HepG2 (cell line): ENCODE data around the gene UFSP2. TPM values are rescaled to one million over a fixed set of nuclear protein-coding genes. Genes with fewer than 3 reads are reported as not detected.

Source experiments
- ATAC-seq: fragments of 200-7000 bp; cut with Tn5 transposase; 3 replicates; pipeline ENCODE4 v1.9.1; 2020; ENCODE audit warnings: mild to moderate bottlenecking, moderate library complexity
- BruUV-seq: library from RNA; stranded (reverse); fragments of 400-500 nt; replicated peaks from 2 replicates; lab custom pipeline; 2021; lab: Mats Ljungman, UMichigan
- CTCF ChIA-PET: fragments of 300-600 bp; formaldehyde crosslinking; extraction: SDS; loops from one replicate; lab custom pipeline; 2021; ENCODE audit warnings: low total read pairs, inconsistent platforms, low intra/inter-chr PET ratio; lab: Yijun Ruan, JAX
- POLR2A ChIA-PET: fragments of 350-600 bp; sonication (Branson Sonifier 250); formaldehyde crosslinking; loops from one replicate; lab custom pipeline; 2020; ENCODE audit warnings: antibody characterized with exemption, inconsistent platforms; lab: Yijun Ruan, JAX
- DNase-seq: peaks from one replicate; pipeline ENCODE4 v3.0.0-alpha.2; 2015; ENCODE audit warnings: low spot score
- FAIRE-seq: peaks from 3 replicates; lab custom pipeline; 2011; peaks lifted over from hg19 to GRCh38; lab: Jason Lieb, UNC
- H2AFZ ChIP-seq: one replicate; pipeline ENCODE4 v1.6.1; 2011; ENCODE audit warnings: low read length, inconsistent platforms
- H3K27ac ChIP-seq: fragments of 300-600 bp; 3 replicates; pipeline ENCODE4 v1.8.0; 2011; ENCODE audit warnings: mixed run types, mild to moderate bottlenecking, mixed read lengths, low read length, inconsistent platforms; ENCODE audit not compliant: insufficient read depth; ENCODE audit errors: extremely low read length
- H3K27me3 ChIP-seq, 2 experiments: fragments of 200-600 bp in 1 of 2; 2 replicates in 1 of 2; 3 replicates in 1 of 2; pipeline versions ENCODE4 v1.6.0 to v1.8.0; 2011; ENCODE audit warnings: low read length in 2 of 2, mild to moderate bottlenecking in 2 of 2, moderate library complexity in 2 of 2, inconsistent platforms in 1 of 2; ENCODE audit not compliant: insufficient read depth in 2 of 2, control insufficient read depth in 1 of 2
- H3K36me3 ChIP-seq, 2 experiments: fragments of 200-600 bp in 1 of 2; replicated peaks in 1 of 2; 2 replicates in 1 of 2; 3 replicates in 1 of 2; pipeline versions ENCODE4 v1.5.1 to v1.8.0; 2011; ENCODE audit warnings: low read length in 2 of 2, inconsistent platforms in 1 of 2; ENCODE audit not compliant: insufficient read depth in 2 of 2, control insufficient read depth in 1 of 2
- H3K4me1 ChIP-seq: 2 replicates; pipeline ENCODE4 v1.5.1; 2012; ENCODE audit warnings: low read length, inconsistent platforms; ENCODE audit not compliant: insufficient read depth
- H3K4me2 ChIP-seq: 2 replicates; pipeline ENCODE4 v1.6.0; 2011; ENCODE audit warnings: low read depth, low read length, inconsistent platforms
- H3K4me3 ChIP-seq, 3 experiments: fragments of 200-600 bp in 1 of 3; sonication (generic), shearing (Covaris generic) in 1 of 3; replicated peaks in 1 of 3; 2 replicates each; pipeline ENCODE4 v1.5.1; 2011 to 2016; ENCODE audit warnings: low read length in 3 of 3, inconsistent platforms in 2 of 3, low read depth in 2 of 3, mild to moderate bottlenecking in 2 of 3, control low read depth in 1 of 3, mixed read lengths in 1 of 3; ENCODE audit not compliant: insufficient read depth in 1 of 3
- H3K79me2 ChIP-seq: one replicate; pipeline ENCODE4 v1.6.1; 2011; ENCODE audit warnings: low read length, inconsistent platforms; ENCODE audit not compliant: insufficient read depth
- H3K9ac ChIP-seq: 2 replicates; pipeline ENCODE4 v1.6.0; 2011; ENCODE audit warnings: mild to moderate bottlenecking, low read depth, low read length, inconsistent platforms; ENCODE audit not compliant: insufficient read depth
- H3K9me3 ChIP-seq: 2 replicates; pipeline ENCODE4 v1.5.1; 2012; ENCODE audit warnings: mild to moderate bottlenecking, low read length
- H4K20me1 ChIP-seq: 2 replicates; pipeline ENCODE4 v1.6.0; 2011; ENCODE audit warnings: inconsistent platforms, mild to moderate bottlenecking, low read length, moderate library complexity; ENCODE audit not compliant: insufficient read depth
- CBX2 ChIP-seq, 2 experiments: fragments of 200-600 bp in 1 of 2; sonication (generic); formaldehyde crosslinking in 1 of 2; IDR thresholded peaks; 2 replicates each; pipeline versions ENCODE4 v1.7.0 to v1.8.1; 2018 to 2022; ENCODE audit warnings: low read depth in 2 of 2, low read length in 1 of 2, mild to moderate bottlenecking in 1 of 2, missing genetic modification reagents in 1 of 2
- KDM3A ChIP-seq: IDR thresholded peaks from 2 replicates; pipeline ENCODE4 v1.6.1; 2018; ENCODE audit warnings: low read depth, missing compliant biosample characterization
- KIAA2018 ChIP-seq: sonication (generic); formaldehyde crosslinking; IDR thresholded peaks from 2 replicates; pipeline ENCODE4 v1.5.0; 2020; ENCODE audit warnings: mild to moderate bottlenecking, missing genetic modification reagents, borderline replicate concordance
- NAIF1 ChIP-seq: sonication (generic); formaldehyde crosslinking; IDR thresholded peaks from 2 replicates; pipeline ENCODE4 v1.5.0; 2020; ENCODE audit warnings: mild to moderate bottlenecking, missing genetic modification reagents, borderline replicate concordance
- WGBS: methylation state at CpG from one replicate; pipeline ENCODE4 v1.1.6; 2017; ENCODE audit warnings: low lambda C conversion rate; 5-methylcytosine and 5-hydroxymethylcytosine counted together
- in situ Hi-C: cut with HindIII; loops from 2 replicates; pipeline ENCODE4 v1.10.0; 2017; ENCODE audit warnings: low pct_unique_long_range_greater_than_20kb; ENCODE audit not compliant: extremely low pct_ligation_motif_present
- intact Hi-C: fragments of 100-400 bp; cut with micrococcal nuclease; formaldehyde crosslinking; loops from one replicate; pipeline ENCODE4 v1.10.0; 2022; ENCODE audit not compliant: unreplicated experiment
- polyA plus RNA-seq, 8 experiments: library from polyadenylated mRNA; depleted of rRNA in 3 of 8; stranded (reverse) in 7 of 8; unstranded in 1 of 8; fragments of >200 nt; fragmentation: Illumina TruSeq in 4 of 8; extraction: Trizol in 4 of 8; gene quantifications; 2 replicates each; pipeline versions ENCODE4 v1.2.1 to v1.2.3, GENCODE V29; 2011 to 2016; ENCODE audit warnings: low read depth in 4 of 8, missing spikeins in 1 of 8, mixed read lengths in 1 of 8; ENCODE audit not compliant: insufficient read depth in 1 of 8
- total RNA-seq, 5 experiments: library from RNA; depleted of rRNA; stranded (reverse); fragments of >200 nt; fragmentation: Illumina TruSeq; extraction: Trizol; gene quantifications; 2 replicates each; pipeline ENCODE4 v1.2.3, GENCODE V29; 2016; ENCODE audit warnings: low read depth in 1 of 5

Gene UFSP2
- total and polyA plus RNA-seq, 2 of the 13 experiments (the other 11 are each of a cell fraction or from before 2014, with no cell fraction given) = 24.1 to 32.3 TPM

- H3K4me1 ChIP-seq = peaks cover 12% of the 10 kb centered on the region
- intact Hi-C loops = loop anchor here (5.0 kb wide), 1 partner anchor 39 kb away; no protein-coding TSS in a partner anchor
- TF ChIP-seq KDM3A (CRISPR knock-in tag) (no peak), NAIF1 (no peak)
- TF ChIP-seq, all 625 proteins: peak for 0
- Histone ChIP-seq H3K27ac (no peak overlapping the region), H3K79me2 (no peaks in the 10 kb centered on the region), H3K4me2 (no peak overlapping the region), H3K9me3 (no peaks in the 10 kb centered on the region), H3K36me3 (no peaks in the 10 kb centered on the region), H4K20me1 (no peaks in the 10 kb centered on the region), H2AFZ (no peak overlapping the region), H3K27me3 (peaks cover 1 to 59% of the 10 kb centered on the region in 2 experiments; a peak in 3 of 5 replicates), H3K9ac (no peak overlapping the region), H3K4me3 (no peak overlapping the region)
- no TSS peak for BruUV-seq
- POLR2A ChIA-PET = no interaction called here
- no peak for DNase-seq
- no peak for ATAC-seq
- CTCF ChIA-PET = interaction anchor here (3.2 kb wide), 1 partner anchor 125 kb away, joined by 31 read pairs; no protein-coding TSS in a partner anchor
- in situ Hi-C loops = loop anchor here (25.0 kb wide), 1 partner anchor 564 kb away; no protein-coding TSS in a partner anchor
- 84% methylated on average over 8 of the region's 8 CpGs for WGBS
- FAIRE-seq = no peak
Measured at GRCh38 chr4:185473247-185473646, 47.5 kb upstream of the UFSP2 start.

GRCh38 chr4:185472103-185472542 lies 46.4 kb upstream of the UFSP2 start:
- Histone ChIP-seq H3K9ac (peak overlapping the region; percentile 72; the same call in 1 of the 2 replicates), H4K20me1 (no peaks in the 10 kb centered on the region), H3K9me3 (no peaks in the 10 kb centered on the region), H3K4me3 (peak overlapping the region; percentile 61 to 81 (median 73)), H2AFZ (no peak overlapping the region), H3K4me1 (peaks cover 12% of the 10 kb centered on the region), H3K36me3 (no peaks in the 10 kb centered on the region), H3K4me2 (peak overlapping the region; percentile 93), H3K27me3 (peaks cover 0 to 54% of the 10 kb centered on the region in 2 experiments; a peak in 3 of 5 replicates), H3K27ac (no peak overlapping the region), H3K79me2 (no peaks in the 10 kb centered on the region)
- intact Hi-C loops = loop anchor here (5.0 kb wide), 1 partner anchor 40 kb away; no protein-coding TSS in a partner anchor
- WGBS = 13% methylated on average over 10 of the region's 10 CpGs
- ChIA-PET CTCF (interaction anchor here (3.2 kb wide), 1 partner anchor 126 kb away, joined by 31 read pairs; no protein-coding TSS in a partner anchor), POLR2A (no interaction called here)
- TF ChIP-seq CBX2 (IDR thresholded peaks at IDR 0.05; ENCODE audit: low read depth, low read length) = peak; percentile 78; the same call in 1 of the 2 replicates
- no peak for TF ChIP-seq CBX2 (CRISPR knock-in tag; IDR thresholded peaks at IDR 0.05; ENCODE audit: low read depth)
- TF ChIP-seq KIAA2018 (CRISPR knock-in tag) = no peak
- BruUV-seq = no TSS peak
- FAIRE-seq (no peak), ATAC-seq (no peak), DNase-seq (no peak)
- in situ Hi-C loops = loop anchor here (25.0 kb wide), 1 partner anchor 565 kb away; no protein-coding TSS in a partner anchor
